HepG2 (cell line): Measurements from ENCODE around the gene DDX18. TPM values are rescaled to one million over a fixed set of nuclear protein-coding genes. Genes with fewer than 3 reads are reported as not detected.

ENCODE experiments used
- ATAC-seq: fragments of 200-7000 bp; cut with Tn5 transposase; 3 replicates; pipeline ENCODE4 v1.9.1; 2020; ENCODE audit warnings: mild to moderate bottlenecking, moderate library complexity
- BruUV-seq: library from RNA; stranded (reverse); fragments of 400-500 nt; replicated peaks from 2 replicates; lab custom pipeline; 2021; lab: Mats Ljungman, UMichigan
- CTCF ChIA-PET: fragments of 300-600 bp; formaldehyde crosslinking; extraction: SDS; loops from one replicate; lab custom pipeline; 2021; ENCODE audit warnings: low total read pairs, inconsistent platforms, low intra/inter-chr PET ratio; lab: Yijun Ruan, JAX
- POLR2A ChIA-PET: fragments of 350-600 bp; sonication (Branson Sonifier 250); formaldehyde crosslinking; loops from one replicate; lab custom pipeline; 2020; ENCODE audit warnings: antibody characterized with exemption, inconsistent platforms; lab: Yijun Ruan, JAX
- DNase-seq: peaks from one replicate; pipeline ENCODE4 v3.0.0-alpha.2; 2015; ENCODE audit warnings: low spot score
- FAIRE-seq: peaks from 3 replicates; lab custom pipeline; 2011; peaks lifted over from hg19 to GRCh38; lab: Jason Lieb, UNC
- H2AFZ ChIP-seq: one replicate; pipeline ENCODE4 v1.6.1; 2011; ENCODE audit warnings: low read length, inconsistent platforms
- H3K27ac ChIP-seq: fragments of 300-600 bp; 3 replicates; pipeline ENCODE4 v1.8.0; 2011; ENCODE audit warnings: mixed run types, mild to moderate bottlenecking, mixed read lengths, low read length, inconsistent platforms; ENCODE audit not compliant: insufficient read depth; ENCODE audit errors: extremely low read length
- H3K27me3 ChIP-seq, 2 experiments: fragments of 200-600 bp in 1 of 2; 2 replicates in 1 of 2; 3 replicates in 1 of 2; pipeline versions ENCODE4 v1.6.0 to v1.8.0; 2011; ENCODE audit warnings: low read length in 2 of 2, mild to moderate bottlenecking in 2 of 2, moderate library complexity in 2 of 2, inconsistent platforms in 1 of 2; ENCODE audit not compliant: insufficient read depth in 2 of 2, control insufficient read depth in 1 of 2
- H3K36me3 ChIP-seq, 2 experiments: fragments of 200-600 bp in 1 of 2; replicated peaks in 1 of 2; 2 replicates in 1 of 2; 3 replicates in 1 of 2; pipeline versions ENCODE4 v1.5.1 to v1.8.0; 2011; ENCODE audit warnings: low read length in 2 of 2, inconsistent platforms in 1 of 2; ENCODE audit not compliant: insufficient read depth in 2 of 2, control insufficient read depth in 1 of 2
- H3K4me1 ChIP-seq: 2 replicates; pipeline ENCODE4 v1.5.1; 2012; ENCODE audit warnings: low read length, inconsistent platforms; ENCODE audit not compliant: insufficient read depth
- H3K4me2 ChIP-seq: 2 replicates; pipeline ENCODE4 v1.6.0; 2011; ENCODE audit warnings: low read depth, low read length, inconsistent platforms
- H3K4me3 ChIP-seq, 3 experiments: fragments of 200-600 bp in 1 of 3; sonication (generic), shearing (Covaris generic) in 1 of 3; replicated peaks in 1 of 3; 2 replicates each; pipeline ENCODE4 v1.5.1; 2011 to 2016; ENCODE audit warnings: low read length in 3 of 3, inconsistent platforms in 2 of 3, low read depth in 2 of 3, mild to moderate bottlenecking in 2 of 3, control low read depth in 1 of 3, mixed read lengths in 1 of 3; ENCODE audit not compliant: insufficient read depth in 1 of 3
- H3K79me2 ChIP-seq: one replicate; pipeline ENCODE4 v1.6.1; 2011; ENCODE audit warnings: low read length, inconsistent platforms; ENCODE audit not compliant: insufficient read depth
- H3K9ac ChIP-seq: 2 replicates; pipeline ENCODE4 v1.6.0; 2011; ENCODE audit warnings: mild to moderate bottlenecking, low read depth, low read length, inconsistent platforms; ENCODE audit not compliant: insufficient read depth
- H3K9me3 ChIP-seq: 2 replicates; pipeline ENCODE4 v1.5.1; 2012; ENCODE audit warnings: mild to moderate bottlenecking, low read length
- H4K20me1 ChIP-seq: 2 replicates; pipeline ENCODE4 v1.6.0; 2011; ENCODE audit warnings: inconsistent platforms, mild to moderate bottlenecking, low read length, moderate library complexity; ENCODE audit not compliant: insufficient read depth
- ASH2L ChIP-seq: fragments of 300-600, 200-600 bp; sonication (generic); IDR thresholded peaks from 2 replicates; pipeline ENCODE4 v1.7.0; 2017; ENCODE audit warnings: low read depth, mild to moderate bottlenecking, moderate library complexity, mixed read lengths, low read length; ENCODE audit not compliant: insufficient read length
- JUN ChIP-seq: sonication (generic); formaldehyde crosslinking; IDR thresholded peaks from 2 replicates; pipeline ENCODE4 v1.4.0; 2020; ENCODE audit warnings: mild to moderate bottlenecking, missing genetic modification reagents
- PTBP1 ChIP-seq: fragments of 200-400 bp; formaldehyde crosslinking; IDR thresholded peaks from 2 replicates; pipeline ENCODE4 v1.6.1; 2018; ENCODE audit warnings: low read length, low read depth; ENCODE audit not compliant: poor library complexity, severe bottlenecking
- RNF2 ChIP-seq: fragments of 450-650 bp; conservative IDR thresholded peaks from 2 replicates; pipeline ENCODE4 v1.6.1; 2016; ENCODE audit warnings: low read depth
- SMC3 ChIP-seq: IDR thresholded peaks from 2 replicates; pipeline ENCODE4 v1.6.1; 2011; ENCODE audit warnings: low read length, improper control_type of control experiment
- STAG1 ChIP-seq: sonication (generic); formaldehyde crosslinking; IDR thresholded peaks from 2 replicates; pipeline ENCODE4 v1.4.0; 2020; ENCODE audit warnings: missing genetic modification reagents
- WGBS: methylation state at CpG from one replicate; pipeline ENCODE4 v1.1.6; 2017; ENCODE audit warnings: low lambda C conversion rate; 5-methylcytosine and 5-hydroxymethylcytosine counted together
- in situ Hi-C: cut with HindIII; loops from 2 replicates; pipeline ENCODE4 v1.10.0; 2017; ENCODE audit warnings: low pct_unique_long_range_greater_than_20kb; ENCODE audit not compliant: extremely low pct_ligation_motif_present
- intact Hi-C: fragments of 100-400 bp; cut with micrococcal nuclease; formaldehyde crosslinking; loops from one replicate; pipeline ENCODE4 v1.10.0; 2022; ENCODE audit not compliant: unreplicated experiment
- polyA plus RNA-seq, 8 experiments: library from polyadenylated mRNA; depleted of rRNA in 3 of 8; stranded (reverse) in 7 of 8; unstranded in 1 of 8; fragments of >200 nt; fragmentation: Illumina TruSeq in 4 of 8; extraction: Trizol in 4 of 8; gene quantifications; 2 replicates each; pipeline versions ENCODE4 v1.2.1 to v1.2.3, GENCODE V29; 2011 to 2016; ENCODE audit warnings: low read depth in 4 of 8, missing spikeins in 1 of 8, mixed read lengths in 1 of 8; ENCODE audit not compliant: insufficient read depth in 1 of 8
- total RNA-seq, 5 experiments: library from RNA; depleted of rRNA; stranded (reverse); fragments of >200 nt; fragmentation: Illumina TruSeq; extraction: Trizol; gene quantifications; 2 replicates each; pipeline ENCODE4 v1.2.3, GENCODE V29; 2016; ENCODE audit warnings: low read depth in 1 of 5
- TF ChIP-seq, protein P1 (sequence below): sonication (generic); formaldehyde crosslinking; IDR thresholded peaks from 2 replicates; pipeline ENCODE4 v1.5.0; 2020; ENCODE audit warnings: mild to moderate bottlenecking, missing genetic modification reagents, moderate library complexity

The DDX18 gene
- total and polyA plus RNA-seq, 2 of the 13 experiments (the other 11 are each of a cell fraction or from before 2014, with no cell fraction given), result 64.0 to 134 TPM

DNA sequence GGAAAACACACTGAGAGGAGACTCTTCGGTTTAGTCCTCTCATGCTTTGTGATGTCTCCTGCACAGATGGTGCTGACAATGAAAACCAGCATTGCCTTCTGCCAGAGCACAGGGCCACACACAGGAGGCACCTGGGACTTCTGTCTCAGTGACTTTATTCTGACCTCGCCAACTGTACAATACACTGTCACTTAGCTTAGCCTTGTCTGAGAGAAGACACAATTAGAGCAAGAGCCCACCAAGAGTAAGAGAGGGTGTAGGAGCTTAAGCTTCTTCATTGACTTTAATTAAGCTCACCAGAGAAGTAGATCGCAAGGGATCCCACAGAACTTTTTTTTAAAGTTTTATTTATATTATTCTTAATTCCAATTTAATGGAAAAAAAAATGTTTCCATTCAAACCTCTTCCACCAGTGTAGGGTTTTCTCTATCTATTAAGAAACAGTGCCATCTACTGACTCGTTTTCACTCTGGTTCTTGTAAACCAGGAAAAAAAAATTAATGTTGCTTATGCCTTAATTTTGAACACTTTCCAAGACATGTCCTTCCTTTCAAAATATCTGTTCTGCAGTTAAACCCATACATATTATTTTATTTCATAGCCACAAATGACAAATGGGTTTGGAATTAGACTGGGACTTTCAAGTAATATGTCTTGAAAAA, 42.4 kb upstream of the DDX18 start:
- Histone ChIP-seq H3K27me3 (no peaks in the 10 kb centered on the region), H3K4me2 (no peak overlapping the region), H3K9me3 (no peaks in the 10 kb centered on the region), H2AFZ (no peak overlapping the region), H3K36me3 (no peaks in the 10 kb centered on the region), H3K27ac (no peak overlapping the region), H3K4me3 (no peak overlapping the region), H3K79me2 (no peaks in the 10 kb centered on the region), H4K20me1 (no peaks in the 10 kb centered on the region), H3K4me1 (no peaks in the 10 kb centered on the region), H3K9ac (no peak overlapping the region)
- FAIRE-seq (no peak), ATAC-seq (peak; percentile 67), DNase-seq (peak; percentile 31)
- ChIA-PET CTCF (interaction anchor here (1.0 to 1.6 kb wide), 3 partner anchors 14 to 1862 kb away, joined by 3 to 6 read pairs (median 4); no protein-coding TSS in a partner anchor), POLR2A (no interaction called here)
- no TSS peak for BruUV-seq
- WGBS, result 2% methylated on average over 4 of the region's 4 CpGs
- in situ Hi-C loops, result loop anchor here (25.0 kb wide), 1 partner anchor 310 kb away; no protein-coding TSS in a partner anchor
- intact Hi-C loops, result loop anchor here (1.0 kb wide), 1 partner anchor 302 kb away; no protein-coding TSS in a partner anchor
- TF ChIP-seq, protein P1, sequence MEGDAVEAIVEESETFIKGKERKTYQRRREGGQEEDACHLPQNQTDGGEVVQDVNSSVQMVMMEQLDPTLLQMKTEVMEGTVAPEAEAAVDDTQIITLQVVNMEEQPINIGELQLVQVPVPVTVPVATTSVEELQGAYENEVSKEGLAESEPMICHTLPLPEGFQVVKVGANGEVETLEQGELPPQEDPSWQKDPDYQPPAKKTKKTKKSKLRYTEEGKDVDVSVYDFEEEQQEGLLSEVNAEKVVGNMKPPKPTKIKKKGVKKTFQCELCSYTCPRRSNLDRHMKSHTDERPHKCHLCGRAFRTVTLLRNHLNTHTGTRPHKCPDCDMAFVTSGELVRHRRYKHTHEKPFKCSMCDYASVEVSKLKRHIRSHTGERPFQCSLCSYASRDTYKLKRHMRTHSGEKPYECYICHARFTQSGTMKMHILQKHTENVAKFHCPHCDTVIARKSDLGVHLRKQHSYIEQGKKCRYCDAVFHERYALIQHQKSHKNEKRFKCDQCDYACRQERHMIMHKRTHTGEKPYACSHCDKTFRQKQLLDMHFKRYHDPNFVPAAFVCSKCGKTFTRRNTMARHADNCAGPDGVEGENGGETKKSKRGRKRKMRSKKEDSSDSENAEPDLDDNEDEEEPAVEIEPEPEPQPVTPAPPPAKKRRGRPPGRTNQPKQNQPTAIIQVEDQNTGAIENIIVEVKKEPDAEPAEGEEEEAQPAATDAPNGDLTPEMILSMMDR, result peak; percentile 57
- TF ChIP-seq STAG1 (CRISPR knock-in tag) (peak; percentile 70), JUN (no peak), SMC3 (peak; percentile 52), RNF2 (no peak), PTBP1 (no peak), ASH2L (no peak)
- TF ChIP-seq, all 625 proteins: peak for 3
